HUES64 (cell line): ENCODE measurements around the gene STAG3.
"Not testable (repeated sequence)": the region's sequence is repeated elsewhere in the genome, so short reads cannot be mapped to it uniquely, and the experiment has no call there.

ENCODE experiments used
- H3K27ac ChIP-seq: 2 replicates; pipeline ENCODE4 v1.7.0; 2013; ENCODE audit warnings: low read depth, low read length, inconsistent platforms
- H3K27me3 ChIP-seq: 2 replicates; pipeline ENCODE4 v1.6.1; 2013; ENCODE audit warnings: mild to moderate bottlenecking, low read length; ENCODE audit not compliant: insufficient read depth
- H3K36me3 ChIP-seq: 2 replicates; pipeline ENCODE4 v1.6.1; 2013; ENCODE audit warnings: mild to moderate bottlenecking, low read length; ENCODE audit not compliant: insufficient read depth
- H3K4me1 ChIP-seq: 2 replicates; pipeline ENCODE4 v1.6.1; 2013; ENCODE audit warnings: mild to moderate bottlenecking, low read length, moderate library complexity; ENCODE audit not compliant: insufficient read depth
- H3K4me3 ChIP-seq: 2 replicates; pipeline ENCODE4 v1.5.1; 2013; ENCODE audit warnings: mild to moderate bottlenecking, low read length, moderate library complexity
- H3K9ac ChIP-seq: 2 replicates; pipeline ENCODE4 v1.6.1; 2013; ENCODE audit warnings: mild to moderate bottlenecking, low read depth, low read length
- H3K9me3 ChIP-seq: 2 replicates; pipeline ENCODE4 v1.6.1; 2013; ENCODE audit warnings: low read depth, low read length; ENCODE audit not compliant: insufficient read depth
- WGBS: fragments of 150-250, 120-280 bp; methylation state at CpG from one replicate; pipeline ENCODE4 v1.1.7; 2013; ENCODE audit warnings: missing lambda C conversion rate; 5-methylcytosine and 5-hydroxymethylcytosine counted together

The STAG3 gene

DNA sequence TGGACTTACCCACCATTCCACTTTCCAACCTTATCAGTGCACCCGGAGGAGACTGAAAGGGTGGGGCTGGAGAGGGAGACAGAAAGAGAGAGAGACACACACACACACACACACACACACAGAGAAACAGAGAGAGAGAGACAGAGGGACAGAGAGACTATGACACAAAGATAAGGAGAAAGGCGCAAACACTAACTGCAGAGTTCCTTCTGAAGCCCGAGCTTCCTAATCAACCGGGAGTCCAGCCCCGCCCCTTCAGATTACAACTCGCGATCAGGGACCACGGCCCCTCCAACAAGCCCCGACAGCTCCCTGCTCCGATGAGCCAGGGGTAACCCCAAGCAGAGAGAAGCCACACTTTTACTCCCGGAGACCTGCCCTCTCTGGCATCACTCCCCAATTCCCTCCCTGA lies 9.8 kb upstream of the STAG3 start:
- no peaks in the 10 kb centered on the region for H3K9me3 ChIP-seq
- no peaks in the 10 kb centered on the region for H3K36me3 ChIP-seq
- peaks cover 22% of the 10 kb centered on the region for H3K27me3 ChIP-seq
- H3K27ac ChIP-seq: no peak overlapping the region
- H3K4me3 ChIP-seq: peak overlapping the region; percentile 57
- H3K4me1 ChIP-seq: peaks cover 29% of the 10 kb centered on the region
- peak overlapping the region; percentile 50; the same call in 1 of the 2 replicates for H3K9ac ChIP-seq
- WGBS: 4% methylated on average over 10 of the region's 11 CpGs

DNA sequence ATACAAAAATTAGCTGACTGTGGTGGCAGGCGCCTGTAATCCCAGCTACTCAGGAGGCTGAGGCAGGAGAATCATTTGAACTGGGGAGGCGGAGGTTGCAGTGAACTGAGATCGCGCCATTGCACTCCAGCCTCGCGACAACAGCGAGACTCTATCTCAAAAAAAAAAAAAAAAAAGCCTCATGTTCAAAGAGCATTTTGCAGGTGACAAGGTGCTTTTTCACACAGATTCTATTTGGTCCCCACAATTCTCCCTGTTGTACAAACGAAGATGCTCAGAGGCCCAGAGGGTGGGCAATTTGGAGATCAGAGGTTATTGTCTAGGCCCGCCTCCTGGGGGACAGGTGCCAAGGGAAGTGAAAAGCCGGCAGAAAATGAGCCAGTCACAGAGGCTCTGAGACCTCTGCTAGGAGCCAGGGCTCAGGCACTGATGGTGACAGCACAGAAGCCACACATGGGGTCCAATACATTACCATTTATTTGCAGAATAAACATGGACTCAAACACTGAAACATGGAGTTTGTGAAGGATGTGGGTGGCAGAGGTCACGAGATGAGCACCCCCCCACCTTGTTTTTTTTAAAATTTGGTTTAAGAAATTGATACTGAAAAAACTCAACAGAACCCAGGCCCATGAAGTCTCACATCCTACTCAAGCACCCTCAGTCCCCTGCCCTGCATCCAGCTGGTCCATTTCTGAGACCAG lies 8.4 kb upstream of the STAG3 start:
- WGBS: 87% methylated on average over 10 of the region's 11 CpGs
- H3K27ac ChIP-seq: no peak overlapping the region
- peaks cover 22% of the 10 kb centered on the region for H3K27me3 ChIP-seq

GRCh38 chr7:100170101-100170897 lies 7.4 kb upstream of the STAG3 start:
- WGBS: 81% methylated on average over 10 of the region's 11 CpGs
- Histone ChIP-seq H3K27ac (no peak overlapping the region), H3K4me1 (peaks cover 29% of the 10 kb centered on the region)

More for the DNA sequence above, 8.4 kb upstream of the STAG3 start:
- Histone ChIP-seq H3K9ac (no peak overlapping the region), H3K36me3 (no peaks in the 10 kb centered on the region), H3K9me3 (no peaks in the 10 kb centered on the region), H3K4me1 (peaks cover 29% of the 10 kb centered on the region), H3K4me3 (no peak overlapping the region)

GRCh38 chr7:100171087-100171681 lies 6.5 kb upstream of the STAG3 start:
- H3K4me1 ChIP-seq: peaks cover 30% of the 10 kb centered on the region
- no peak overlapping the region for H3K9ac ChIP-seq
- no peaks in the 10 kb centered on the region for H3K9me3 ChIP-seq
- no peak overlapping the region for H3K27ac ChIP-seq
- peaks cover 22% of the 10 kb centered on the region for H3K27me3 ChIP-seq
- 3% methylated on average over 61 of the region's 61 CpGs for whole genome bisulfite sequencing
- H3K36me3 ChIP-seq: peaks cover 13% of the 10 kb centered on the region
- H3K4me3 ChIP-seq: peak overlapping the region; percentile 57

More at GRCh38 chr7:100170101-100170897, 7.4 kb upstream of the STAG3 start:
- Histone ChIP-seq H3K9ac (no peak overlapping the region), H3K27me3 (peaks cover 22% of the 10 kb centered on the region), H3K9me3 (no peaks in the 10 kb centered on the region), H3K4me3 (peak overlapping the region; percentile 57; the same call in 1 of the 2 replicates), H3K36me3 (peaks cover 10% of the 10 kb centered on the region)

DNA sequence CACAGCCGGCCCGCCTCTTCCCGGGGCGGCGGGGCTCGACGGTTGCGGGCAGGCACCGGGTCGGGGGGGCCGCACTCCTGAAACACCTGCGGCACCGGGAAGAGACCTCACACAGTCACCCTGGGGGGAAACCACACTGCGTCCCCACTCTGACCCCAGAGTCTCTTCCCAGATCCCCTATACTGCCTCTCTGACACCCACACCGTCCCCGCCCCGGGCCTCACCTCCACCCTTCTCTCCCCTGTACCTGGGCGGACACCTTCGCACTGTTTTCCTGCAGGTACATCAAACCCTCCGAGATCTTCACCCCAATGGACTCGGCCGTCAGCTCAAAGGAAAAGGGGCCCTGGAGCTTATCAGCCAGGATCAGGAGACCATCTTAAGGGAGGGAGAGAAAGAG lies 5.9 kb upstream of the STAG3 start:
- H3K36me3 ChIP-seq: peaks cover 13% of the 10 kb centered on the region
- H3K4me3 ChIP-seq: peak overlapping the region; percentile 57
- H3K27me3 ChIP-seq: peaks cover 15% of the 10 kb centered on the region
- H3K9me3 ChIP-seq: no peaks in the 10 kb centered on the region
- no peak overlapping the region for H3K9ac ChIP-seq
- H3K27ac ChIP-seq: no peak overlapping the region
- WGBS: 30% methylated on average over 22 of the region's 22 CpGs
- peaks cover 33% of the 10 kb centered on the region for H3K4me1 ChIP-seq

GRCh38 chr7:100173806-100174495 lies 3.8 kb upstream of the STAG3 start:
- Histone ChIP-seq H3K9me3 (no peaks in the 10 kb centered on the region), H3K36me3 (peaks cover 13% of the 10 kb centered on the region), H3K4me1 (peaks cover 23% of the 10 kb centered on the region), H3K9ac (no peak overlapping the region), H3K27me3 (peaks cover 12% of the 10 kb centered on the region), H3K27ac (no peak overlapping the region), H3K4me3 (no peak overlapping the region)
- 90% methylated on average over 11 of the region's 11 CpGs for WGBS

- Histone ChIP-seq H3K4me1 (peaks cover 19% of the 10 kb centered on the region), H3K27ac (no peak overlapping the region), H3K9me3 (no peaks in the 10 kb centered on the region), H3K9ac (no peak overlapping the region), H3K36me3 (peaks cover 13% of the 10 kb centered on the region), H3K4me3 (no peak overlapping the region), H3K27me3 (peaks cover 12% of the 10 kb centered on the region)
- 91% methylated on average over 5 of the region's 5 CpGs for WGBS
These were observed 3.1 kb upstream of the STAG3 start for GRCh38 chr7:100174582-100174981.

DNA sequence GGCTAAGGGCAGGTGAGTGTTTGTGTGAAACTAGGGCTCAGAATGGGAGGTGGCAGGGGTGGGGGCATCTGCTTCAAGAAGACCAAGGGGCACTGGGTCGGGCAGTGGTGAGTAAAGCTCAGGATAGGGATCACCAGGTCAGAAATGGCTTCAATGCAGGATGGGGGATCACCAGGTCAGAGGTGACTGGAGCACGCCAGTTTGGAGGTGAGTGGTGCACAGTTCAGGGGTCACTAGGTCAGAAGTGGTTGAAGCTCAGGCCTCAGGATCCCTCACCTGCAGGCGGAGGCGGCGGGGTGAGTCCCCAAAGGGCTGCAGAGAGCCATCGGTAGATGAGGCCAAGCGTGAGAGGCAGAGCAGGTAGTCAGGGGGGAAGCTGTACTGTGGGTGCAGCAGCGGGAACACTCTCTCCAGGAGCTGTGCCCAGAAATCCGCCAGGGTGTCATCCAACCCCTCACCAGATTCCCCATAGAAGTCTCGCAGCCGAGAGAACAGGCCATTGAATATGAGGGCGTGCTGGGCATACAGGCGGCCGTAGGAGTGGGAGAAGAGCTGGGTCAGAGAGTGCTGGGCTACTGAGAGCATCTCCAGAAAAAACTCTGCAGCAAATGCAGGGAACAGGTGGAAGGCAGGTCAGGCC lies 2.3 kb upstream of the STAG3 start:
- Histone ChIP-seq H3K36me3 (peaks cover 13% of the 10 kb centered on the region), H3K27me3 (peaks cover 12% of the 10 kb centered on the region), H3K9me3 (no peaks in the 10 kb centered on the region), H3K4me1 (peaks cover 13% of the 10 kb centered on the region), H3K9ac (no peak overlapping the region), H3K27ac (no peak overlapping the region), H3K4me3 (no peak overlapping the region)
- 94% methylated on average over 14 of the region's 14 CpGs for WGBS

GRCh38 chr7:100176096-100177044 lies 1.3 kb upstream of the STAG3 start:
- Histone ChIP-seq H3K36me3 (peaks cover 13% of the 10 kb centered on the region), H3K27ac (peak overlapping the region; percentile 75), H3K27me3 (peaks cover 12% of the 10 kb centered on the region), H3K9ac (peak overlapping the region; percentile 89), H3K4me1 (peaks cover 10% of the 10 kb centered on the region), H3K9me3 (no peaks in the 10 kb centered on the region), H3K4me3 (peak overlapping the region; percentile 96)
- 49% methylated on average over 12 of the region's 14 CpGs for WGBS

DNA sequence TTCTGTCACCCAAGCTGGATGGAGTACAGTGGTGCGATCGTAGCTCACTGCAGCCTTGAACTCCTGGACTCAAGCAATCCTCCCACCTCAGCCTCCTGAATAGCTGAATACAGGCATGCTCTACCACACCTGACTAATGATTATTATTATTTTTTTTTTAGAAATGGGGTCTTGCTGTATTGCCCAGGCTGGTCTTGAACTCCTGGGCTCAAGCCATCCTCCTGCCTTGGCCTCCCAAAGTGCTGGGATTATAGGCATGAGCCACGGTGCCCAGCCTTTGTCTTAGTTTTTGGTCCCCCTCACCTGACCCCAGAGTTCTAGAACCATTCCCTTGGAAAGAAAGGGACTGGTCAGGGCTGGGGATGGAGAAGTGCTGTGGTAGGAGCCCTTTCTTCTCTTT lies 2.4 kb downstream of the STAG3 start:
- not testable (repeated sequence) for H3K4me3 ChIP-seq, H3K27me3 ChIP-seq, H3K9ac ChIP-seq, H3K27ac ChIP-seq, H3K9me3 ChIP-seq, H3K36me3 ChIP-seq
- 97% methylated on average over 3 of the region's 3 CpGs for WGBS
- H3K4me1 ChIP-seq: peaks cover 11% of the 10 kb centered on the region
